HCT116 (cell line): ENCODE results near the gene CHD3.

Source experiments
- CBX3 ChIP-seq: IDR thresholded peaks from 2 replicates; pipeline ENCODE4 v1.6.1; 2012; ENCODE audit warnings: low read depth
- CEBPB ChIP-seq: IDR thresholded peaks from 2 replicates; pipeline ENCODE4 v1.6.1; 2012; ENCODE audit warnings: low read depth
- CTCF ChIP-seq, 3 experiments: fragments of 200-600 bp in 1 of 3; sonication (generic) in 1 of 3; IDR thresholded peaks in 2 of 3; conservative IDR thresholded peaks in 1 of 3; 2 replicates each; pipeline ENCODE4 v1.5.1; 2012 to 2017; ENCODE audit warnings: low read depth in 2 of 3, low read length in 2 of 3, antibody characterized with exemption in 1 of 3, borderline replicate concordance in 1 of 3, control low read depth in 1 of 3, mild to moderate bottlenecking in 1 of 3, mixed read lengths in 1 of 3, mixed run types in 1 of 3, moderate library complexity in 1 of 3; ENCODE audit not compliant: insufficient read depth in 1 of 3
- EGR1 ChIP-seq: IDR thresholded peaks from 2 replicates; pipeline ENCODE4 v1.6.1; 2012; ENCODE audit warnings: low read depth
- EZH2 ChIP-seq: fragments of 200-600 bp; sonication (generic); IDR thresholded peaks from 2 replicates; pipeline ENCODE4 v1.6.1; 2017; ENCODE audit warnings: antibody characterized with exemption, mixed run types
- EZH2phosphoT487 ChIP-seq: fragments of 200-600 bp; IDR thresholded peaks from 2 replicates; pipeline ENCODE4 v1.6.1; 2018; ENCODE audit warnings: antibody characterized with exemption, borderline replicate concordance
- MAX ChIP-seq: IDR thresholded peaks from 2 replicates; pipeline ENCODE4 v1.6.1; 2012
- POLR2A ChIP-seq: IDR thresholded peaks from 2 replicates; pipeline ENCODE4 v1.7.0; 2011; ENCODE audit warnings: borderline replicate concordance; ENCODE audit not compliant: insufficient read depth, insufficient read length; ENCODE audit errors: extremely low read depth
- POLR2AphosphoS5 ChIP-seq: IDR thresholded peaks from 2 replicates; pipeline ENCODE4 v1.6.1; 2011; ENCODE audit warnings: mild to moderate bottlenecking, low read depth, low read length, moderate library complexity
- RAD21 ChIP-seq: IDR thresholded peaks from 2 replicates; pipeline ENCODE4 v1.6.1; 2012; ENCODE audit warnings: low read depth, mild to moderate bottlenecking
- SP1 ChIP-seq: IDR thresholded peaks from 2 replicates; pipeline ENCODE4 v1.6.1; 2012; ENCODE audit warnings: low read depth
- TCF7L2 ChIP-seq: IDR thresholded peaks from 2 replicates; pipeline ENCODE4 v1.7.0; 2011; ENCODE audit warnings: borderline replicate concordance, inconsistent platforms; ENCODE audit not compliant: insufficient read depth, insufficient read length; ENCODE audit errors: extremely low read depth
- ZNF274 ChIP-seq: fragments of 200-500 bp; sonication (Bioruptor generic); IDR thresholded peaks from 2 replicates; pipeline ENCODE4 v1.6.1; 2014; ENCODE audit warnings: mild to moderate bottlenecking, low read depth, low read length, inconsistent platforms

DNA sequence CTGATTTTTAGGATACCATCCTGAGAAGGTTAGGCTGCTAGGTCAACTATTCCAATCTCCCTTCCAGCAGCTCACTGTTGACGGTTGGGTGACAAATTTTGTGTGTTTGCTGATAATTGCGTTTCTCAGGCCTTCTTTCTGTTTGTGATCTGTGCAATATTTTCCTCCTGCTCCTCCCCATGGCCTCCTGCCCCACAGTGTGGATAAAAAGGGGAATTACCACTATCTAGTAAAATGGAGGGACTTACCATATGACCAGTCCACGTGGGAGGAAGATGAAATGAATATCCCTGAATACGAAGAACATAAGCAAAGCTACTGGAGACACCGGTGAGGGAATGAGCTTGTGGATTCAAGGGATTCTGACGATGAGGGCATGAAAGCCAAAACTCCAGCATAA, 9.2 kb downstream of the CHD3 start:
- TF ChIP-seq EZH2 (no peak), CTCF (IDR thresholded peaks at IDR 0.05 in 2 of 3, conservative IDR thresholded peaks at IDR 0.05 in 1 of 3; ENCODE audit: borderline replicate concordance in 1 of 3, insufficient read depth in 1 of 3, low read depth in 2 of 3, low read length in 2 of 3) (peak; percentile 34 to 69 (median 59); a peak in 4 of 6 replicates), POLR2AphosphoS5 (no peak), POLR2A (no peak), ZNF274 (no peak), EGR1 (no peak), RAD21 (peak; percentile 77), EZH2phosphoT487 (no peak), CEBPB (no peak), CBX3 (no peak), TCF7L2 (no peak), MAX (no peak), SP1 (no peak)
